ENCODE data around the gene APBB1.

The APBB1 gene

GRCh38 chr11:6345366-6345765 is 73.5 kb downstream of the APBB1 start:
- TF ChIP-seq, protein P1, sequence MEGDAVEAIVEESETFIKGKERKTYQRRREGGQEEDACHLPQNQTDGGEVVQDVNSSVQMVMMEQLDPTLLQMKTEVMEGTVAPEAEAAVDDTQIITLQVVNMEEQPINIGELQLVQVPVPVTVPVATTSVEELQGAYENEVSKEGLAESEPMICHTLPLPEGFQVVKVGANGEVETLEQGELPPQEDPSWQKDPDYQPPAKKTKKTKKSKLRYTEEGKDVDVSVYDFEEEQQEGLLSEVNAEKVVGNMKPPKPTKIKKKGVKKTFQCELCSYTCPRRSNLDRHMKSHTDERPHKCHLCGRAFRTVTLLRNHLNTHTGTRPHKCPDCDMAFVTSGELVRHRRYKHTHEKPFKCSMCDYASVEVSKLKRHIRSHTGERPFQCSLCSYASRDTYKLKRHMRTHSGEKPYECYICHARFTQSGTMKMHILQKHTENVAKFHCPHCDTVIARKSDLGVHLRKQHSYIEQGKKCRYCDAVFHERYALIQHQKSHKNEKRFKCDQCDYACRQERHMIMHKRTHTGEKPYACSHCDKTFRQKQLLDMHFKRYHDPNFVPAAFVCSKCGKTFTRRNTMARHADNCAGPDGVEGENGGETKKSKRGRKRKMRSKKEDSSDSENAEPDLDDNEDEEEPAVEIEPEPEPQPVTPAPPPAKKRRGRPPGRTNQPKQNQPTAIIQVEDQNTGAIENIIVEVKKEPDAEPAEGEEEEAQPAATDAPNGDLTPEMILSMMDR (IDR thresholded peaks at IDR 0.05; ENCODE audit: low read depth, low read length, missing control alignments) = no peak
- H3K4me3 ChIP-seq (ENCODE audit: low read depth, low read length) = no peak overlapping the region
- no peak for DNase-seq (ENCODE audit: low read depth)
- in situ Hi-C loops (cut with HindIII; ENCODE audit: low sequenced_read_pairs) = loop anchor here (10.0 kb wide), 1 partner anchor 91 kb away; the partner anchor contains the start of gene CCKBR

Data from astrocyte of the cerebellum (primary cell).